ENCODE measurements around the gene USH1G.
"Not testable (repeated sequence)": the region's sequence is repeated elsewhere in the genome, so short reads cannot be mapped to it uniquely, and the experiment has no call there.

The USH1G gene

GRCh38 chr17:74916851-74917199 lies 6.2 kb downstream of the USH1G start:
- no peak overlapping the region for H3K4me3 ChIP-seq (ENCODE audit: low read depth, low read length)

DNA sequence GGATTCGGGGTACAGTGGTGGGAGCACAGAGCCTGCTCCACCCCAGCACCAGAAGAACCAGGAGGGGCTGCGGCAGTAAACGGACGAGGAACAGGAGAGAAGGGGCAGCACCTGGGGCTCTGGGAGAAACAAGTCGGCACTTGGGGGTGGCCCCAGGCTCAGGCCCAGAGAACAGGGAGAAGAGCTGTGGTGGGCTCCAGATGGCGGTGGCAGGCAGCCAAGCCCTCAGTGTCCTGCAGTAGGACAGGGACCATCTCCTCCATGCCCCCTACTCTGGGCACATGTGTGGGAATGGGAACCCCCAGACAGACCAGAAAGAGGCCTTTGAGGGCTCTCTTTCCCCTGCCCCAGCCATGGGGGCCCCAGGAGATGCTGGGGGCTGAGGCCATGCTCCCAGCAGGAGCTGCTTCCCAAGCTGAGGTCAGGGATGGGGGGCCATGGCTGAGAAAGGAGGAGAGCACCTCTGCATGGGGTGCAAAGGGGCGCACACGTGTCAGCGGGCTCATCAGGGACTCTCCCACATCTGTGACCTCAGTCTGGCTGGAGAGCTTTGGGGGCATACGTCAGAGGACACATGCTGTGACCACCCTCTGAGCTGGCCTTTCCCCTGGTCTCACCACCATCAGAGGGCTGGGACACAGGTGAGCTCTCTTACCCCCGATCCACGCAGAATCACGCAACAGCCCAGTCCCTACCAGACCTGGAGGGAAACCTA lies 6.8 kb downstream of the USH1G start:
- in situ Hi-C loops (cut with HindIII; ENCODE audit: low sequenced_read_pairs) = no loop called here
- no peak for TF ChIP-seq CTCF (IDR thresholded peaks at IDR 0.05; ENCODE audit: low read depth, low read length)
- DNase-seq (ENCODE audit: low read depth, low spot score) = no peak
- no peak overlapping the region for H3K4me3 ChIP-seq (ENCODE audit: low read depth, low read length)

More at GRCh38 chr17:74916851-74917199, 6.2 kb downstream of the USH1G start:
- TF ChIP-seq CTCF (IDR thresholded peaks at IDR 0.05; ENCODE audit: low read depth, low read length) = no peak
- in situ Hi-C loops (cut with HindIII; ENCODE audit: low sequenced_read_pairs) = no loop called here
- no peak for DNase-seq (ENCODE audit: low read depth, low spot score)

DNA sequence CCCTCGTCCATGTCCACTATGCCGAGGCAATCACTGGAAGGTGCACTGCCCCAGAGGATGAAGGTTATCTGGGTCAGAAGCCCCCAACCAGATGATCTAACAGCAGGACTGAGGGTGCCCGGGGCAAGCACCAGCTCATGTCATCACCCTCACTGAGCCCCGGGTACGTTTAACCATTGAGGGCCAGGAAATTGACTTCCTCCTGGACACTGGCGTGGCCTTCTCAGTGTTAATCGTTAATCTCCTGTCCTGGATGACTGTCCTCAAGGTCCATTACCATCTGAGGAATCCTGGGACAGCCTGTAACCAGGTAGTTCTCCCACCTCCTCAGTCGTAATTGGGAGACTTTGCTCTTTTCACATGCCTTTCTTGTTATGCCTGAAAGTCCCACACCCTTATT lies 11.6 kb downstream of the USH1G start:
- in situ Hi-C loops (cut with HindIII; ENCODE audit: low sequenced_read_pairs); DNase-seq (ENCODE audit: low read depth, low spot score); H3K4me3 ChIP-seq (ENCODE audit: low read depth, low read length): not testable (repeated sequence)

DNA sequence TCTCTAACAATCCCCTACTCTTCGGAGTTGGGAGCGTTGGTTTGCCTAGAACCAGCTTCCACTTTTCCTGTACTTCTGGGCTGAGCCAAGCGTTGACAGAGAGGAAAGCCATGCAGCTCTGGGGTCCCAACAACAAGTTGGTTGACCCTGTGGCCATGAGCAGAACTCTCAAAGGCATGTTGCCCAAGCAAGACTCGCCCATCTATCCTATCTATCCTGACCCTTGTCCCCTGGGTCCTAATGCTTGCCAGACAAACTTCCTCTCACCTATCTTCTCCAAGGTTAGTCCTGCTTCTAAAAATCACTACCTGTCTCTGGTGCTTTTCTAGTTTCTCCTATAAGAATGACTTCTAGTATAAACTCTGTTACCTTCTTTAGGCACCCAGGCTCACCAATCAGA lies 14.0 kb downstream of the USH1G start:
- DNase-seq (ENCODE audit: low read depth, low spot score); in situ Hi-C loops (cut with HindIII; ENCODE audit: low sequenced_read_pairs); H3K4me3 ChIP-seq (ENCODE audit: low read depth, low read length): not testable (repeated sequence)

DNA sequence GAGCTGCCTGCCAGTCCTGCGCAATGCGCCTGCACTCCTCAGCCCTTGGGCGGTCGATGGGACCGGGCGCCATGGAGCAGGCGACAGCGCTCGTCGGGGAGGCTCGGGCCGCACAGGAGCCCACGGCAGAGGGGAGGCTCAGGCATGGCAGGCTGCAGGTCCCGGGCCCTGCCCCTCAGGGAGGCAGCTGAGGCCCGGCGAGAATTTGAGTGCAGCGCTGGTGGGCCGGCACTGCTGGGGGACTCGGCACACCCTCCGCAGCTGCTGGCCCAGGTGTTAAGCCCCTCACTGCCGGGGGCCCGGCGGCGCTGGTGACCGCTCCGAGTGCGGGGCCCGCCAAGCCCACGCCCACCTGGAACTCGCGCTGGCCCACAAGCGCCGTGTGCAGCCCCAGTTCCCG lies 16.0 kb downstream of the USH1G start:
- TF ChIP-seq CTCF (IDR thresholded peaks at IDR 0.05; ENCODE audit: low read depth, low read length) = no peak
- DNase-seq (ENCODE audit: low read depth, low spot score) = no peak
- no peak overlapping the region for H3K4me3 ChIP-seq (ENCODE audit: low read depth, low read length)
- in situ Hi-C loops (cut with HindIII; ENCODE audit: low sequenced_read_pairs) = no loop called here

DNA sequence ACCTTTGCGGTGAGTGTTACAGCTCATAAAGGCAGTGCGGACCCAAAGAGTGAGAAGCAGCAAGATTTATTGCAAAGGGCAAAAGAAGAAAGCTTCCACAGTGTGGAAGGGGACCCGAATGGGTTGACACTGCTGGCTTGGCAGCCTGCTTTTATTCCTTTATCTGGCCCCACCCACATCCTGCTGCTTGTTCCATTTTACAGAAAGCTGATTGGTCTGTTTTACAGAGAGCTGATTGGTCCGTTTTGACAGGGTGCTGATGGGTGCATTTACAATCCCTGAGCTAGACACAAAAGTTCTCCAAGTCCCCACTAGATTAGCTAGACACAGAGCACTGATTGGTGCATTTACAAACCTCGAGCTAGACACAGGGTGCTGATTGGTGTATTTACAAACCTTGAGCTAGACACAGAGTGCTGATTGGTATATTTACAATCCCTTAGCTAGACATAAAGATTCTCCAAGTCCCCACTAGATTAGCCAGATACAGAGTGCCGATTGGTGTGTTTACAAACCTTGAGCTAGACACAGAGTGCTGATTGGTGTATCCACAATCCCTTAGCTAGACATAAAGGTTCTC lies 16.8 kb downstream of the USH1G start:
- DNase-seq (ENCODE audit: low read depth, low spot score); H3K4me3 ChIP-seq (ENCODE audit: low read depth, low read length); in situ Hi-C loops (cut with HindIII; ENCODE audit: low sequenced_read_pairs): not testable (repeated sequence)

GRCh38 chr17:74904687-74905409 lies 18.2 kb downstream of the USH1G start:
- no peak for DNase-seq (ENCODE audit: low read depth, low spot score)
- TF ChIP-seq CTCF (IDR thresholded peaks at IDR 0.05; ENCODE audit: low read depth, low read length) = no peak
- in situ Hi-C loops (cut with HindIII; ENCODE audit: low sequenced_read_pairs) = no loop called here
- no peak overlapping the region for H3K4me3 ChIP-seq (ENCODE audit: low read depth, low read length)

- TF ChIP-seq CTCF (IDR thresholded peaks at IDR 0.05; ENCODE audit: low read depth, low read length) = no peak
- H3K4me3 ChIP-seq (ENCODE audit: low read depth, low read length) = no peak overlapping the region
- in situ Hi-C loops (cut with HindIII; ENCODE audit: low sequenced_read_pairs) = no loop called here
- DNase-seq (ENCODE audit: low read depth, low spot score) = no peak
These were observed 19.4 kb downstream of the USH1G start for GRCh38 chr17:74903671-74904070.
